ENCODE measurements around the gene ARSG. TPM values are rescaled to one million over a fixed set of nuclear protein-coding genes. Genes with fewer than 3 reads are reported as not detected.

The ARSG gene
- total RNA-seq, 2 donors from 2014 or later, result 5.4 to 16.9 TPM

GRCh38 chr17:68344701-68345136 lies 53.4 kb downstream of the ARSG start:
- H3K27ac ChIP-seq, result no peak overlapping the region
- DNase-seq (ENCODE audit: low spot score) (no peak), ATAC-seq (ENCODE audit: insufficient number of reproducible peaks, low FRiP score, low read depth) (no peak)
- no peaks in the 10 kb centered on the region for H3K4me1 ChIP-seq (ENCODE audit: control insufficient read depth in 1 of 2, low read depth in 2 of 2)
- H3K4me3 ChIP-seq, result no peak overlapping the region
- no peaks in the 10 kb centered on the region for H3K27me3 ChIP-seq (replicated peaks; ENCODE audit: insufficient read depth)
- H3K9me3 ChIP-seq, result no peaks in the 10 kb centered on the region
- H3K36me3 ChIP-seq, result no peaks in the 10 kb centered on the region
- TF ChIP-seq, protein P1, sequence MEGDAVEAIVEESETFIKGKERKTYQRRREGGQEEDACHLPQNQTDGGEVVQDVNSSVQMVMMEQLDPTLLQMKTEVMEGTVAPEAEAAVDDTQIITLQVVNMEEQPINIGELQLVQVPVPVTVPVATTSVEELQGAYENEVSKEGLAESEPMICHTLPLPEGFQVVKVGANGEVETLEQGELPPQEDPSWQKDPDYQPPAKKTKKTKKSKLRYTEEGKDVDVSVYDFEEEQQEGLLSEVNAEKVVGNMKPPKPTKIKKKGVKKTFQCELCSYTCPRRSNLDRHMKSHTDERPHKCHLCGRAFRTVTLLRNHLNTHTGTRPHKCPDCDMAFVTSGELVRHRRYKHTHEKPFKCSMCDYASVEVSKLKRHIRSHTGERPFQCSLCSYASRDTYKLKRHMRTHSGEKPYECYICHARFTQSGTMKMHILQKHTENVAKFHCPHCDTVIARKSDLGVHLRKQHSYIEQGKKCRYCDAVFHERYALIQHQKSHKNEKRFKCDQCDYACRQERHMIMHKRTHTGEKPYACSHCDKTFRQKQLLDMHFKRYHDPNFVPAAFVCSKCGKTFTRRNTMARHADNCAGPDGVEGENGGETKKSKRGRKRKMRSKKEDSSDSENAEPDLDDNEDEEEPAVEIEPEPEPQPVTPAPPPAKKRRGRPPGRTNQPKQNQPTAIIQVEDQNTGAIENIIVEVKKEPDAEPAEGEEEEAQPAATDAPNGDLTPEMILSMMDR (IDR thresholded peaks at IDR 0.05), result no peak

- DNase-seq (ENCODE audit: low spot score) (no peak), ATAC-seq (ENCODE audit: insufficient number of reproducible peaks, low FRiP score, low read depth) (no peak)
- Histone ChIP-seq H3K27me3 (replicated peaks; ENCODE audit: insufficient read depth) (no peaks in the 10 kb centered on the region), H3K36me3 (no peaks in the 10 kb centered on the region), H3K4me3 (no peak overlapping the region), H3K4me1 (ENCODE audit: control insufficient read depth in 1 of 2, low read depth in 2 of 2) (no peaks in the 10 kb centered on the region), H3K9me3 (no peaks in the 10 kb centered on the region), H3K27ac (no peak overlapping the region)
- TF ChIP-seq, protein P1 (IDR thresholded peaks at IDR 0.05), result no peak
These were observed 55.2 kb downstream of the ARSG start for GRCh38 chr17:68346448-68346847.

DNA sequence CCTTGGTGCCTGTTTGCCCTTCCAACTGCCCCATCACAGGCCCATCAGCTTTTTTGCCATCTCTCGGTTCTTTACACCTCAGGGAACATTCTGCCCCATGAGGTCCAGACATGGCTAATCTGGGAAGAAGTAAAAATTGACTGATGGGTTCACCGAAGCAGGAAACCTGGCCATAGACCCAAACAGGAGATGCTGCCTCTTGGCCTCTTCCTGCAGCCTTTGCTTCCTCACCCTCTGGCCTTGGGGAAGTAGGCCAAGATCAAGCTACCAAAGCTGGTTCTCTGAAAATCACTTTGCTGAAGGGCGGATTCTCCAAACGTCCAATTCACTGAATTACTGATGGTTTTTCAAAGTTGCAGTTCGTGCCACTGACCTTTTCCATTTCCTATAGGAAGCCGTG lies 56.1 kb downstream of the ARSG start:
- H3K9me3 ChIP-seq, result no peaks in the 10 kb centered on the region
- H3K4me1 ChIP-seq (ENCODE audit: control insufficient read depth in 1 of 2, low read depth in 2 of 2), result no peaks in the 10 kb centered on the region
- DNase-seq (ENCODE audit: low spot score) (no peak), ATAC-seq (ENCODE audit: insufficient number of reproducible peaks, low FRiP score, low read depth) (no peak)
- no peak overlapping the region for H3K27ac ChIP-seq
- H3K4me3 ChIP-seq, result no peak overlapping the region
- no peaks in the 10 kb centered on the region for H3K27me3 ChIP-seq (replicated peaks; ENCODE audit: insufficient read depth)
- H3K36me3 ChIP-seq, result no peaks in the 10 kb centered on the region
- TF ChIP-seq, protein P1 (IDR thresholded peaks at IDR 0.05), result no peak

DNA sequence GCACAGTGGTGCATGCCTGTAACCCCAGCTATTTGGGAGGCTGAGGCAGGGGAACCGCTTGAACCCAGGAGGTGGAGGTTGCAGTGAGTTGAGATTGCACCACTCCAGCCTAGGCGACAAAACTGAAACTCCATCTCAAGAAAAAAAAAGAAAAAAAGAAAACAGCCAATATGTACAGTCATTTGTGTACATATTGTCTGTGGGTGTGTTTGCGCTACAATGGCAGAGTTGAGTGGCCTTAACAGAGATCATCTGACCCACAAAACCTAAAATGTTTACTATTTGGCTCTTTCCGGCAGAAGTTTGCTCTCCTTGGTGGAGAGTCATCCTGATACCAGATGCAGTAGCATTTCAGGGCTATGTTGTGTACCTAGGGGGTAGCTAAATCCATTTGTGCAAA lies 57.9 kb downstream of the ARSG start:
- TF ChIP-seq, protein P1 (IDR thresholded peaks at IDR 0.05), result no peak
- H3K9me3 ChIP-seq, result no peaks in the 10 kb centered on the region
- DNase-seq (ENCODE audit: low spot score) (no peak), ATAC-seq (ENCODE audit: insufficient number of reproducible peaks, low FRiP score, low read depth) (no peak)
- H3K27ac ChIP-seq, result no peak overlapping the region
- no peaks in the 10 kb centered on the region for H3K27me3 ChIP-seq (replicated peaks; ENCODE audit: insufficient read depth)
- H3K36me3 ChIP-seq, result no peaks in the 10 kb centered on the region
- H3K4me3 ChIP-seq, result no peak overlapping the region
- peaks cover 0 to 1% of the 10 kb centered on the region in 2 donors for H3K4me1 ChIP-seq (ENCODE audit: control insufficient read depth in 1 of 2, low read depth in 2 of 2)

- Histone ChIP-seq H3K27me3 (replicated peaks; ENCODE audit: insufficient read depth) (no peaks in the 10 kb centered on the region), H3K4me1 (ENCODE audit: control insufficient read depth in 1 of 2, low read depth in 2 of 2) (peaks cover 0 to 6% of the 10 kb centered on the region in 2 donors), H3K4me3 (no peak overlapping the region), H3K9me3 (no peaks in the 10 kb centered on the region), H3K27ac (no peak overlapping the region), H3K36me3 (no peaks in the 10 kb centered on the region)
- TF ChIP-seq, protein P1 (IDR thresholded peaks at IDR 0.05), result no peak
- ATAC-seq (ENCODE audit: insufficient number of reproducible peaks, low FRiP score, low read depth) (no peak), DNase-seq (ENCODE audit: low spot score) (no peak)
These were observed 60.1 kb downstream of the ARSG start for GRCh38 chr17:68351395-68351794.

All from thoracic aorta (tissue), 2 donors.